Memory B cell (primary cell): ENCODE data around the gene IL1RAP.

Experiments used
- ATAC-seq: fragments of 150-1000 bp; cut with Tn5 transposase; 2 replicates; pipeline ENCODE4 v1.10.0; 2021; ENCODE audit warnings: low read depth, mild to moderate bottlenecking, moderate library complexity
- DNase-seq, 2 donors: peaks; one replicate each; pipeline ENCODE4 v3.0.0; 2022; ENCODE audit warnings: low spot score in 2 of 2
- H3K27ac Mint-ChIP-seq: one replicate; pipeline ENCODE4 v1.8.0; 2022; ENCODE audit warnings: mild to moderate bottlenecking, moderate library complexity, mixed read lengths
- H3K27me3 Mint-ChIP-seq: one replicate; pipeline ENCODE4 v1.8.0; 2022; ENCODE audit warnings: mixed read lengths
- H3K36me3 Mint-ChIP-seq: one replicate; pipeline ENCODE4 v1.8.0; 2022; ENCODE audit warnings: mild to moderate bottlenecking, mixed read lengths
- H3K4me1 Mint-ChIP-seq: one replicate; pipeline ENCODE4 v1.8.0; 2022; ENCODE audit warnings: mixed read lengths
- H3K4me3 Mint-ChIP-seq: one replicate; pipeline ENCODE4 v1.8.0; 2022; ENCODE audit warnings: mild to moderate bottlenecking, moderate library complexity, mixed read lengths
- H3K9me3 Mint-ChIP-seq: one replicate; pipeline ENCODE4 v1.8.0; 2022; ENCODE audit warnings: mixed read lengths

IL1RAP gene

DNA sequence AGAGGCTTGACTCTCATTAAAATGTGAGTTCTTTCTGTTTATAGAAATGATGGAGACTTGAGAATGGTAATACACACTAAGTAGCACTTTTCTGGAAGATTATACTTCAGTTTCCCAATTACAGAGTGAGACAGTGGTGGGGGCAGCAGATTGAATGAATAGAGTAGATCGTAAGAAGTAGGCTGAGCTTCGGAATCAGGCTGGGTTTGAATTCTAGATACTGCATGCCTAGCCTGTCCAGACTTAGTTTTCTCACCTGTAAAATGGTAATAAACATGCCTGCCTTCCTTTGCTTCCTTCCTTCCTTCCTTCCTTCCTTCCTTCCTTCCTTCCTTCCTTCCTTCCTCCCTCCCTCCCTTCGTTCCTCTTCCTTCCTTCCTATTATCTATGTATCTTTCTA, 8.1 kb downstream of the IL1RAP start:
- peaks cover 5% of the 10 kb centered on the region for H3K4me1 Mint-ChIP-seq
- no peak for ATAC-seq
- peaks cover 8% of the 10 kb centered on the region for H3K36me3 Mint-ChIP-seq
- no peak for DNase-seq
- no peak overlapping the region for H3K27ac Mint-ChIP-seq
- H3K9me3 Mint-ChIP-seq: peaks cover 1% of the 10 kb centered on the region
- no peak overlapping the region for H3K4me3 Mint-ChIP-seq
- no peaks in the 10 kb centered on the region for H3K27me3 Mint-ChIP-seq

DNA sequence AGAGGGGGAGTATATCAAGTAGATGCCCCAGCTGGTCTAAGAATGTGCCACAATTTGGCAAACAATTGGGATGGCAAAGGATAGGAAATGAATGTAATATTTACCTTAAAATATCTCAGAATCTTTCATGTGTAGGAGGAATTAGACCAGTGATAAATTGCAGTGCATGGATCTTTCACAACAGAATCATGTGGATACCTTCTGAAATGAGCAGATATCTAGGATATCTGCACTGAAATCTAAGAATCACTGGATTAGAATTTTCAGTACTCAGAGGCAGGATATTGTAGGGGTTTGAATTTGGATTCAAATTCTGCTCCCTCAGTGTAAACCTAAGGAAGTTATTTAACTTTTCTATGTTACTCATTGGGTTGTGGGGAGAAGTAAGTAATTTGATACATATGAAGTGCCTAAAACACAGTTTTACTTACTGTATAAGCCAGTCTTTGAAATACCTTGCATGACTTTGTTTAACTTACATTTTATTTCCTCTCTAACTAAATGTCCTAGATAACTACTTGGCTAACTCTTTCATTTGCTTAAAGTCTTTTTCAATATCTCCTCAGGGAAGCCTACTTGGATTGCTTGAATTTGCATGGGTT, 8.8 kb downstream of the IL1RAP start:
- peaks cover 8% of the 10 kb centered on the region for H3K36me3 Mint-ChIP-seq
- H3K9me3 Mint-ChIP-seq: peaks cover 1% of the 10 kb centered on the region
- no peak overlapping the region for H3K27ac Mint-ChIP-seq
- no peaks in the 10 kb centered on the region for H3K27me3 Mint-ChIP-seq
- no peak for DNase-seq
- ATAC-seq: no peak
- H3K4me1 Mint-ChIP-seq: peaks cover 5% of the 10 kb centered on the region
- no peak overlapping the region for H3K4me3 Mint-ChIP-seq

DNA sequence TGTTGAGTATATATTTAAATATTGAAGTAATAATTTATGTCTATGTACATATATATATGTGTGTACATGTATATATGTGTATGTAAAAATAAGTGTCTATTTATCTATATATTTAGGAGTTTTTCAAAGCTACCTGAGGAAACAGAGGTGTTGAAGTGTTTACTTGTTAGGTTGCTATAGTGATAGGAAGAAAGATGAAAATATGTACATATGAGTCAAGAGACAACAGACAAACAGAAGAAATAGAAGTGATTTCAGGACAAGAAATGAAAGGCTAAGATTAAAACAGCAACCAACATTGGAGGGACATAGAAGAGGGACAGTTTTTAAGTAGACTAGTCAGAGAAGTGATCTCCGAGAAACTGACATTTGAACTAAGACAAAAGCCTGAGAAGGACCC, 11.1 kb downstream of the IL1RAP start:
- peaks cover 11% of the 10 kb centered on the region for H3K36me3 Mint-ChIP-seq
- no peak for DNase-seq
- peaks cover 1% of the 10 kb centered on the region for H3K9me3 Mint-ChIP-seq
- H3K27me3 Mint-ChIP-seq: no peaks in the 10 kb centered on the region
- H3K4me1 Mint-ChIP-seq: peaks cover 8% of the 10 kb centered on the region
- H3K27ac Mint-ChIP-seq: no peak overlapping the region
- ATAC-seq: no peak
- H3K4me3 Mint-ChIP-seq: no peak overlapping the region

DNA sequence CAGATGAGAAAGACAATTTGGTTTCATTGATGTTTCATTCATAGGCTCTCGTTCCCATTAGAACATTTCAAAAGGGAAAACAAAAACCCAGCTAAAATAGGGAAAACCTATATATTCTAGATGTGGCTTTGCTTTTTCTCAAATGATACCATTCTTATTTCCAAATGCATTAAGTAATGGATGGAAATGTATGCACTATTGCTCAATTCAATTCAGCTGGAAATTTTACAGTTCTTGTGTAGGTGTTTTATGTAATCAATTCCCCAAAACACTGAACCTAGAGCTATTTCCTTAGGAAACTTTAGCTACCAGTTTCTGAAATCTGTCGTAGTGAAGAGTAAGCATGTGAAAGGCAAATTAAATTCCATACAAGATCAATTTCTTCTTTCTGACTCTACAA, 11.7 kb downstream of the IL1RAP start:
- Mint-ChIP-seq H3K36me3 (peaks cover 11% of the 10 kb centered on the region), H3K9me3 (peaks cover 1% of the 10 kb centered on the region), H3K4me3 (no peak overlapping the region), H3K4me1 (peaks cover 8% of the 10 kb centered on the region), H3K27ac (no peak overlapping the region), H3K27me3 (no peaks in the 10 kb centered on the region)
- ATAC-seq (no peak), DNase-seq (no peak)

DNA sequence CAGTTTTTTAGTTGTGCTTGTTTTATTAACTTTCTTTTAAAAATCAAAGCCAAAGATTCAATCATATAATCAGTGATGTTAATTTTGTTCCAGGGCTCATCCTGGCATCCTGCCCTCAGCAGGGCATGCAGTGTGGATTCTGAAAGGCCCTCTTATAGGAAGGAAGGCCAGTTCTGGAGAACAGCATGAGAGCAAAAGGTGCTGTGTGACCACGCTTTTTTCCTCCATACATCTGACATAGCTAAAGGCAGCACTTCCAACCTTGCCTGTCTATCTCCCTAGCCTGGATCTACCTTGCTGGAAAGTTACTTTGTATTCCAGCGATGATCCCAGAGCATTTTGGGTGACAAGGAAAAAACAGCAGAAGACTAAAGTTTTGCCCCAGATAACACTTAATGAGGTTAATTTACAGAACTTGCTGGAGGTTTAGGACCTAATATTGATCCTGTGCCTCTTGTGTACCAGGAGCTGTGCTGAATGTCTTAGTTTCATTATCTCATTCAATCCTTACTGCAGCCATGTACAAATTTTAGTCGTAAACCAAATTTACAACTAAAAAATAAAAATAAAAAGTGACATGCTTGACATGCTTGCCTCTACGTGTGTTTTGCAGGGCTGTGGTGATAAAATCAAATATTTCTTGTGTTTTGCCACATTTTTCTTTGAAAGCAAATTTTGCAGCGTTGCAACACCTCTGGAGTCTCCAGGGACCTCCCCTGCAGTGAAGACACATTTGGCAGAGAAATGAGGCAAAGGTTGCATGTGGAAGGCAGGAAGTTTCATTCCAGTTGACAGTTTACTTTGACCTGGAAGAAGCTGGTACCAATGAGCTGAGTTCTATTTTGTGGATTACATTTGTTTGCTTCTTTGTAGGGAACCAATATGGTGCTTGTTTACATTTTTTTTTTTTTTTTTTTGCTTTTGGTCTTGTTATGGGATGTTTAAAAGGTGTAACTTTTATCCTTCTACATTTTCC, 13.2 kb downstream of the IL1RAP start:
- H3K9me3 Mint-ChIP-seq: peaks cover 1% of the 10 kb centered on the region
- H3K27me3 Mint-ChIP-seq: no peaks in the 10 kb centered on the region
- H3K36me3 Mint-ChIP-seq: peaks cover 13% of the 10 kb centered on the region
- H3K27ac Mint-ChIP-seq: no peak overlapping the region
- no peak for ATAC-seq
- no peak for DNase-seq
- H3K4me3 Mint-ChIP-seq: no peak overlapping the region
- peaks cover 8% of the 10 kb centered on the region for H3K4me1 Mint-ChIP-seq

DNA sequence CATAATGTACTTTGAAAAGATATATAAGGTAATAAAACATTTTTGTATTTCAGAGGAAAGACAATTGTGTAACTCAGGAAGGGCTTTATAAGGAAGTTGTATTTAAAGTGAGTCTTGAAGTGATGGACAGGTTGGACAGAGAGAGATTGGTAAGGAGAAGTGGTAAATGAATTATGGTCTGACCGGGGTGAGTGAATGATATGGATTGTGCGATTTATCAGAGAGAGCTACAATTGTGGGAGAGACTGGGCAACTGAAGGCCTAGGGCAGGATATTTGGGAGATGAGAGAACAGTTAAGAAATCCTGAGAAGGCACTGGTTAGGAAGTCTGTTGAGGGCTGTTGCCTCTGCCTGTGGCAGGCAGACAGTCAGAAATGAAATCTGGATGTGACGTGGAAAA, 14.8 kb downstream of the IL1RAP start:
- DNase-seq: no peak
- ATAC-seq: no peak
- Mint-ChIP-seq H3K27me3 (no peaks in the 10 kb centered on the region), H3K9me3 (no peaks in the 10 kb centered on the region), H3K27ac (no peak overlapping the region), H3K4me3 (no peak overlapping the region), H3K4me1 (peaks cover 8% of the 10 kb centered on the region), H3K36me3 (peaks cover 13% of the 10 kb centered on the region)

DNA sequence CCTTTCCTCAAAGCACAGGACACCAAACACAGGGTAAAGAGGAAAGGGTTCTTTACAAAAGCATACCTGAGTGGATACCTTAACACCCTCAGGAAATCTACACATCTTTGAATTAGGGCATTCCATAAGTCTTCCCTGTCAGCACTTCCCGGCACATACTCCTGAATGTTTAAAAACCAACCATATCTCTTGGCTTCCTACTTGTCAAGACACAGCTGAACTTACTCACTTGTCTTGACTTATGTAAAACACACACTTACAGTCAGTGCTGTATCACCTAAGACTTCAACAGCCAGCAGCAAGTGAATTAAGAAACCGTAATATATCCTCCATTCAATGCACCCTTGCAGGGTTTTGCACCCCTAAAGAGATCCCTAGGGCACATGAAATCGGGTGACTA, 17.5 kb downstream of the IL1RAP start:
- Mint-ChIP-seq H3K27ac (no peak overlapping the region), H3K27me3 (no peaks in the 10 kb centered on the region), H3K4me1 (peaks cover 2% of the 10 kb centered on the region), H3K36me3 (peaks cover 11% of the 10 kb centered on the region), H3K4me3 (no peak overlapping the region), H3K9me3 (no peaks in the 10 kb centered on the region)
- no peak for ATAC-seq
- DNase-seq: no peak

DNA sequence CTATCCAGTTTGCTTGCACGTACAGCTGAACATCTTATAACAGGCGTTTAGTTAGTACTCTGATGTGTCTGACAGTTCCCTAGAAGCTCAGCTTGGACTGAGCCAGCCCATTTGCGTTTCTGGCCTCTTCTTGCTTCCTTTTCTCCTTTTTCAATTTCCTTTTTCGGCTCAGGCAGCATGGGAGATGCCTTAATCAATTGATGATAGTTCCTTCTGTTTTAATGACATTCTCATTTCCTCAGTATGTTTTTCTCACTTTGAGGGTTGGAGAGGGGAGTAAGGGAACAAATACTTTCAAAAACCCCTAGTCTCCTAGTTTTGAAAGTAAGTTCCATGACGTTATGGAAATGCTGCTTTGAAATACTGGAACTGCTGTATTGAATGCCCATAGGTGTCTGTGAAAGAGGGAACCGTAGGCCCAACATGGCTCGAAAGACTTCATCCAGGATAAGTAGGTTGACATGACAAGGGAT, 18.9 kb downstream of the IL1RAP start:
- no peak overlapping the region for H3K4me3 Mint-ChIP-seq
- H3K36me3 Mint-ChIP-seq: peaks cover 11% of the 10 kb centered on the region
- DNase-seq (no peak), ATAC-seq (no peak)
- H3K9me3 Mint-ChIP-seq: no peaks in the 10 kb centered on the region
- H3K27me3 Mint-ChIP-seq: no peaks in the 10 kb centered on the region
- H3K27ac Mint-ChIP-seq: no peak overlapping the region
- peaks cover 3% of the 10 kb centered on the region for H3K4me1 Mint-ChIP-seq

DNA sequence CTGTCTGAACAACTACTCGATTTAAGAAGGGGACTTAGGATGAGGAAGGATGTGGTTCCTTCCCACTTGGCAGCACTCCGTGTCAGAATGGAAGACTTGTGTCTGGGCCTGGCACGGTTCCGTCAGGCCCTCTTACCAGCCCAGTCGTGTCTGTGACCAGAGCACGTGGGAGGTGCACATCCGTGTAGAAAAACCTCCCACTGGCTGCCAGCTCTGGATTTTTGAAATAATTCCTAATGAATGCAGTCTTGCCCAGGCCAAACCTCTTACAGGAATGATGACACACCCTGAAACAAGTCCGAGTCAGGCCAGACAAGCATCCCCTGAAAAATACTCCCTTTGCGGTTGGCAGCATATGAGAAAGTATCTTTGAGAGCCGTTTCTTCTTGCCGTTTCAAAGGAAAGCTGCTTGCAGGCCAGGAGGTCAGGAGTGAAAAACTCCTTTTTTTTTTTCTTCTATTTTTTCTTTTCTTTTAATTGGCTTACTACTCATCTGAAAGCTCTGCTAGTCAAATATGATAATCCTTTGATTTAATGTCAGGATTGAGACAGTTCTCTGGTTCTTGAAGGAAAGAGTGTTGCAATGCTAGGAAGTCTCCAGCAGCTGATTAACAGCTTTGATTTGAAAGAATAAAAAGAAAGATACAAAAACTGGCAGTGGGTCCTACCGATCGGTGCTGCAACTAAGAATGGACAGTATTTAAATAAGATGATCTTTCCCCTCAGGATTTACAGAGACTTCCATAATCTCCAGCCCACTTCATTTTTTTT, 19.8 kb downstream of the IL1RAP start:
- H3K9me3 Mint-ChIP-seq: no peaks in the 10 kb centered on the region
- no peak for DNase-seq
- no peaks in the 10 kb centered on the region for H3K27me3 Mint-ChIP-seq
- H3K4me3 Mint-ChIP-seq: no peak overlapping the region
- no peak overlapping the region for H3K27ac Mint-ChIP-seq
- no peak for ATAC-seq
- peaks cover 13% of the 10 kb centered on the region for H3K36me3 Mint-ChIP-seq
- H3K4me1 Mint-ChIP-seq: peaks cover 8% of the 10 kb centered on the region

DNA sequence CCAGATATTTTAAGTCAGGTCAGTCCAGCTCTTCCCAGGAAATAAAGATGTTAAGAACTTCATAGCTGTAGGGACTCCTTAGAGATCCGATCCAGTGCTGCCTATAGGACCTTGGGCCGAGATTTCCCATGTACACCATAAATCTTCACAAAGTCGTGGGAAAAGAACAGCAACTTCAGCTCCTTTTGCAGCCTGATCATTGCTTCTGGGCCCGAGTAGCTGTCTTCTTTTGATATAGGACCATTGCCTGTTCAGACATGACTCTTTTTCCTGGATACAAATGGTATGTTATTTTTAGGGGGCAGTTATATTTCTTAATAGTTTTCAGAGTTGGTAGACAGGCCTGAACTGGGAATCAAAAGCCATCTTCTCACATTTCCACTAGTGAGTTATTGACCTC, 20.5 kb downstream of the IL1RAP start:
- ATAC-seq: no peak
- peaks cover 8% of the 10 kb centered on the region for H3K4me1 Mint-ChIP-seq
- H3K4me3 Mint-ChIP-seq: no peak overlapping the region
- no peak overlapping the region for H3K27ac Mint-ChIP-seq
- H3K27me3 Mint-ChIP-seq: no peaks in the 10 kb centered on the region
- peaks cover 9% of the 10 kb centered on the region for H3K36me3 Mint-ChIP-seq
- no peak for DNase-seq
- H3K9me3 Mint-ChIP-seq: no peaks in the 10 kb centered on the region

DNA sequence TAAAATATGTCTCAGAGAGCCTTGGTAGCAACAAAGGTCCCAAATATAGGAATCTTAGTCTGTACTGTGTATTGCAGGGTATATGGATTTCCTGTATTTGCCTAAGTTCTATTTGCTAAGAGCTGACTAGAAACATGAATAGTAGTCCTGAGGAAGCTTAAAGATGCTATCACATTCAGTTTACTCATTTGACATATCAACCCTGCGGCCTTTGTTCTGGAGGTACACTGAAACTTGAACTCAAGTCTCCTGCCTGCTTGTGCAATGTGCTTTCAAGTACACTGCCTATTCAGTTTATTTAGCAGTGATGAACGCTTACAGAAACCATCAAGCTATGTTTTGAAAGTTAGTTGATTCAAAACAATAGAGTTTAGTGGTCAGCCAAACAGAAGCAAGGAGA, 21.1 kb downstream of the IL1RAP start:
- ATAC-seq: no peak
- Mint-ChIP-seq H3K27ac (no peak overlapping the region), H3K9me3 (no peaks in the 10 kb centered on the region), H3K36me3 (peaks cover 9% of the 10 kb centered on the region), H3K4me1 (peaks cover 8% of the 10 kb centered on the region), H3K27me3 (no peaks in the 10 kb centered on the region), H3K4me3 (no peak overlapping the region)
- DNase-seq: no peak

DNA sequence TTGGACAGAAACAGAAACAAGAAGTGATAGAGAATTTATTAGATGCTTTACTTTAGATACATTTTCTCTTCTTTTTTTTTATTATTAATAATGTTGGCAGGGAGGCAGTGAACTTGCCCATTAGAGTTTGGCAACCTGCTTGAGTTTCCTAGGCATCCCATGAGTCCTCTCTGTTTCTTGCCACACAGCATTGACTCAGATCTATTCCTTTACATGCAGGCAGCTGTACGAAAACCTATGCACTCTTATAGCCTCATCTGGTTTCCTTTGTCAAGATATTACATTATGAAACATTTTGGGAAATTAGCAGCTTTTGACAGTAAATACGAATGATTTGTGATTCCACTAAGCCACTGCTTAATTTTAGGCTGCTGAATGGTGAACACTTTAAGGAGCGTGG, 23.3 kb downstream of the IL1RAP start:
- H3K27ac Mint-ChIP-seq: no peak overlapping the region
- H3K4me1 Mint-ChIP-seq: peaks cover 11% of the 10 kb centered on the region
- DNase-seq (no peak), ATAC-seq (no peak)
- H3K9me3 Mint-ChIP-seq: no peaks in the 10 kb centered on the region
- H3K27me3 Mint-ChIP-seq: no peaks in the 10 kb centered on the region
- H3K36me3 Mint-ChIP-seq: peaks cover 11% of the 10 kb centered on the region
- no peak overlapping the region for H3K4me3 Mint-ChIP-seq

DNA sequence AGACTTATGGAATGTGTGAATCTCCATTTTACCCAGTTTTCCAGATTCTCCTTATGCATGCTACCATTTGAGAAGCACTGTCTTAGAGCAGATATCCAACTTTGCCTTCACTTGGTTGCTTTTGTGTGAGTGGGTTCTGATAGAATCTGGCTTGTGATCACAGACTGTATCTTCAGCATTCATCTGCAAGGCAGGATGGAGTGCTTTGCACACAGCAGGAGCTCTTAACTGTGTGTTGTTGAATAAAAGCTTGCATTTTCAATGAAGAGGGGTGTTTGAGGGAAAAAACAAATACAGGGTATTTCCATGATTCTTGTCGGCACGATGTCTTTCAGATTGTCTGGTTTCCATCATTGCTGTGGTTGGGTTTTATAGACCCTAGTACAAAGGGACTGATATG, 24.4 kb downstream of the IL1RAP start:
- no peak for DNase-seq
- Mint-ChIP-seq H3K36me3 (peaks cover 8% of the 10 kb centered on the region), H3K27ac (no peak overlapping the region), H3K4me1 (peaks cover 11% of the 10 kb centered on the region), H3K27me3 (no peaks in the 10 kb centered on the region), H3K9me3 (no peaks in the 10 kb centered on the region), H3K4me3 (no peak overlapping the region)
- ATAC-seq: no peak

DNA sequence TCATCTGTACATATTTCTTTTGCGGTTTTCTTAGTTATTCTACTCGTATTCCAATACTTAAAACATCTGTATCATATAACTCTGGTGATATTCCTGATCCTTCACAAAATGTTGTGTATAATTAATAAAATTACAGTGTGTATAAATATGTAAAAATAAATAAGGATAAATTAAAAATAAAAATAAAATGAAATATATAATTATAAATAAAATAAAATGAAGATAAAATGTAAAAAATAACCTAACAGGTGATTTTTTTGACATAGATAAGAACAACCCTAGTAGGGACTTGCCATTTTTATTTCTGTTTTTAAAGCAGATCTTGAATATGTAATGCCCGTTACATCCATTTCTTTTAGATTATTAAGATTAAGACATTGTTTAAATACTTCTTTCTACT, 25.6 kb downstream of the IL1RAP start:
- ATAC-seq (no peak), DNase-seq (no peak)
- H3K27me3 Mint-ChIP-seq: no peaks in the 10 kb centered on the region
- H3K27ac Mint-ChIP-seq: no peak overlapping the region
- H3K9me3 Mint-ChIP-seq: no peaks in the 10 kb centered on the region
- H3K4me1 Mint-ChIP-seq: peaks cover 15% of the 10 kb centered on the region
- H3K4me3 Mint-ChIP-seq: no peak overlapping the region
- peaks cover 8% of the 10 kb centered on the region for H3K36me3 Mint-ChIP-seq
